NCI-H82 treated with DMSO at 0.1 percent for 48 hours (cell line): Measurements from ENCODE around the gene FOXJ1.

Experiments
- DNase-seq: peaks from one replicate; lab custom pipeline; 2025; ENCODE audit not compliant: unreplicated experiment; lab: John Stamatoyannopoulos, UW

The FOXJ1 gene

DNA sequence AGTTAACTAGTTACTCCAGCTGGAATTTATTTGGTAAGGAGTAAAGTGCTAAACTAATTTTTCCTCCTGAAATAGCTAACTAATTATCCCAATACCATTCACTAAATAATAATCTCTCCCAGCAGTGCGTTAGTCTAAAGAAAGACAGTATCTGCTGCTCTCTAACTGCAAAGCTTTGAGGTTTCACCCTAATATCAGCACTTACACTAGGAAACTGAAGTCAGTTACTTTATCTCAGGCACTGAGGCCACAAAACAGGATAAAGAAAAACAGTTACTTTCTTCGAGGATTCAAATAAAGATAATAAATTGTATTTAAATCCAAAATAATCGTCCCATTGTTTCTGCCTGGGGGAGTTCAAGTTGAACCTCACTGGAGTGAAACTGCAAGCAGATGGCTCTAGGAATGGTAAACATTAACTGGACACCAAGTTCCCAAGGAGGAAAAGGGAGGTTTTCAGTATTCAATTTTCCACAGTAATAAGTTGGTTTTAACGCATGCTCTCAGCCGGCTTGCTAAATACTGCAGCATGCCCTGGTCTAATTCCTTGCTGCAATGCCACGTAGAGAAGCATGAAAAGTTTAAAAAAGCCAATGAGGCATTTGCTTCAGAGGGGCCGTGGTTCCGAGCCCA is 20.0 kb upstream of the FOXJ1 start:
- no peak for DNase-seq

DNA sequence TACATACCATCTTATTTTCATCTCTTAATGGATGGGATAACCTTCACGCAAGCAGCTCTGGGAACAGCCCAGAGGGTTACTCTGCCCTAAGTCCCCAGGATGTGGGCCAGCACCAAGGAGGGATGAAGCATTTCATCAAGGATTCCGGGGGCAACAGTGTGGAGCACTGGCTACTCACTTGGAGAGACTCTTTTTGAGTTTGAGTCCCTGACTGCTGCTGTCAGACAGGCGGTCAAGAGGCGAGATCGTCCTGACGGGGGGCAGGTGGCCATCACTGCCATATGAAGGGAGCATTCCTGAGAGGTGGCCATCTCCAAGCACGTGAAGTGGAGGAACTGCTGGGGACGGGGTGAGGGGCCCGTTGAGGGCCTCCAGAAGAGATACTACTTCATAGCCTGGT is 18.1 kb upstream of the FOXJ1 start:
- no peak for DNase-seq

DNA sequence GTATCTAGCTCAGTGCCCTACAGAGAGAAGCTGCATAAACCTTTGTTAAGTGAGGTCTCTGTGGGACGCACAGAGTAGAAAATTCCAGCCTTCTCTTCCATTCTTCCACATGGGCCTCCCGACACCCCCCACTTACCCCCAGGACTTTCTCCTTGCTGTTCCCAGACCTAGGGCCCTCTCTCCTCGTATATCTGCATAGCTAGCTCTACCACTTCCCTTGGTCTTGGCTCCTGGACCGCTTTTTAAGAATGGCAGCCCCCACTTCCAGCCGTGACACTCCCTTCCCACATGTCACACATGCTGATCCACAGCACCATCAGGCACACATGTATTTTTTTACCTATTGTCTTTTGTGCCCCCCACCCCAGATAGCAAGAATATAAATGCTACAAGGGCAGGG is 16.7 kb upstream of the FOXJ1 start:
- no peak for DNase-seq

DNA sequence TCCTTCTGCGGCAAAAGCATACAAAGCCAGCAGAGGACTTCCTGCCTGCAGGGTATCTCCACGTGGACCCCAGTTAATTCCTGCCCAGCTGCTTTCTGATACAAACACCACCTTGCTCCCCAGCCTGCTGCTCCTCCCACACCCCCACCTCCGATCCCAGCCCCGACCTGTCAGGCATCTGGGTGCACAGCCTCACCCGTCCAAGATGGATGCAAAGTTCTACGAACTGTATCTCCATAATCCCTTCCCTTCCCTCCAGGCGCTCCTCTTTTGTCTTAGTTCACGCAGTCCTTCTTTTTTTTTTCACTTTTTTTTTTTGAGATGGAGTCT is 15.6 kb upstream of the FOXJ1 start:
- DNase-seq, result no peak

DNA sequence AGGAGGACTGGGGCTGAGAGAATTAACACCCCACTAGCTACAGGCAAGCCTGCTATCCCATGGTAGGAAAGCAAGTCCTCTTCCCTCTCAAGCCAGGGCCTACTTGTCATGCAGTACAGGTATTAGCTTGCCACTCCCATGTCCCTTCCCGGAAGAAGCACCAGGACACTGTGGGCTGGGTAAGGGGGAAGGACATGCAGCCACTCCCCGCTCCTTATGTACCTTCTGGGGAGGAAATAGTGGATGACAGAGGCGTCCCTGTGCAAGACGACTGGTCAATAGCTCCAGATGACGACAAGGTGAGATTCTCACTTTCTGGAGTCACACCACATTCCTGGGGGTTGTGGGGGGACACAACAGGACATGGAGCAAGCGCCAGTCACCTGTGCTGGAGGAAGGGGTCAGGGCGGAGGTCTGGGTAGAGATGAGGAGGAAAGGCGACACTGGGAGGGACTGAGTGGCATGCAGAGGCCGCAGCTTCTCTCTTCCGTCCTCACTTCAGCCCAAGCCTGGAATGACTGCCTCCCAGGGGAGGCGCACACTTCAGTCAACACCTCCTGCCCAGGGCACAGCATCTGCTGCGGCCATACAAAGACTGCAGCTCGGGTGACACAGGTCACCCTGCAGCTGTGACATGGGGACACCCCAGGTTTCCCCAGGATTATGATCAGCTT is 15.1 kb upstream of the FOXJ1 start:
- no peak for DNase-seq

DNA sequence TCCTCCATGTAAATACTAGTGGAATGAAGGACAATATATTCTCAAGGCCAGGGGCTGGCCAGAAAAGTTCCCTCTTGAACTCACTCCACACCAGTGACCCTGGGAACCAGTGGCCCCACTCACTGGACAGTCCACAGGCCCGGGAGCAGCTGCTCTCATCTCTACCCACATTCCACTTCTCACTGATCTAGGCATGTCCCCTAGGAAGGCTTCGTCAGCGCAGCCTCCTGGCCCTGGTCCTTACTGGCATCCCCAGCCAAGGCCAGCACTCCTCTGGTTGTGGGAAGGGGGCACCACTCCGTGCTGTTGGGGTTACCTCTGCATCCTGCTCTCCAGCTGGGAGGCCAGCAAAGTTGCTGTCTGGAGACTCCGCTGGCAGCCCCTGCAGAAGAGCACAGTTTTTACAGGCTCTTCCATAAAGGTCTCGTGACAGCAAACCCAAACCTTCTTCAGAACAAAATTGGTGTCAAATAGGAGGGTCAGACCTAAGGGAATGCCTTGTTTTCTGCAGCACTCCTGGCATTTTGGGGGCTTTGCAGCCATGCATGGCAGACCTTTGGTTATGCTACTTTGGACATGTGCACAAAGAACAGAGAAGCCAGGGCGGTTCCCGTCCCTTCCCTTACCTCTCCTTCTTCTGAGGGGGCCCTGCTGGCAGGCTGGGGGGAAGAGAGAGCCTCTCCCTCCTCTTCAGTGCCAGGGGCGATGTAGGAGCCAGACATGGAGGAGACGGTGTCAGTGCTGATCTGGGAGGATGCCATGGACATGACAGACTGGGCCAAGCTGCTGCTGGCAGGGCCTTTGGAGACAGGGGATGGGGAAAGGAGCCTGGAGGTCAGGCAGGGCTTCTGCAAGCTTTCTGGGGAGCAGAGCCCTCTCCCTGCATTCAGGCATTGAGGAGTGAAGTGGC is 14.1 kb upstream of the FOXJ1 start:
- DNase-seq, result no peak

DNA sequence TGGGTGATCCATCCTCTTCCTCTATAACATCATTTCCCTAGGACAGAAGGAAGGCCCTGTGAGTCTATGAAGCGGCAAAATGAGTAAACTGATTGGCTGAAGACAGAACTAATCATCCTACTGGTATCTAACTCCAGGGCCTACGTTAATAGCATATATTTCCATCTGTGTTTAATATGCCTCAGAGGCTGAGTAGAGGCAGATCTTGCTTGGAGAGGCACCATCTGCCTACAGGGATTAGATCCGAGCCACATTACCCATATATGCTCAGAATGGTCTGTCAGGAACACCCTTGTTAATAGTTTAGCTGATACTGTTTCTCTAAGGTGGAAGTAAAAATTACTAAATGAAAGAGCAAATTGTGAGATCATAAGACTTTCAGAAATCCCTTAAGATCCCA is 13.2 kb upstream of the FOXJ1 start:
- DNase-seq, result peak; percentile 41

DNA sequence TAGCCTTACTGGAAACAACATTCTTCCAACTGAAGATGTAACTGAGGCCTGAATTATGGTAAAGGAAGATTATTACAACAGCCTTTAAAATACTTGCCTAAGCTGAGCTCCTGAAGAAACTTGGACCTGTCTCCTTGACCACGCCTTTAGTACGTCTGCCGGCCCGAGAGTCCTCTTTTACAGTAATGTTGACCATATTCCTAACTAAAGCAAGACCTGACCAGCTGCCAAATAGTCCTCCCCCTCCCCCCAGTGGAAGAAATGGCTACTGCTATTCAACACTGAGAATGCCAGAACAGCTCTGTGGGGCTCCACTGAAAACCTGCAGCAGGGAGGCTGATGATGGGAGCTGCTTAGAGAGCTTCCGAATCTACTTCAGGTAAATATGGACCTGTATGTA is 12.6 kb upstream of the FOXJ1 start:
- DNase-seq, result no peak

DNA sequence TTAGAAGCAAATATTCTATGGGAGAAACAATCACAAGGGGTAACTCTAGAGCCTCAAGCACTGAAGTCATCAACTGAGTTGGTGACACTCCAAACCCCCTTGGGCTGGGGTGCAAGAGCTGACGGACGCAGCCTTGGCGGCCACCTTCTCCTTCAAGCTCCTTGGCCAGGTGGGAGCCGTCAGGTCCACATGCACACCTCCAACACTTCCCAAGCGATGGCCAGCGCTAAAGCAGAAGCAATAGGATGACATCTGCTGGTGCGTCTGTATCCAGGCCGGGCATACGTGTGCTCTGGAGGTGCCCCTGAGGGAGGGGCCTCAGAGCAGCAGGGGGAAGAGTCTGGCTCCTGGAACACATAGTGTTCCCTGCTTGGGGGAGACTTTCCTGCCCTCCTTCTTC is 12.2 kb upstream of the FOXJ1 start:
- no peak for DNase-seq

DNA sequence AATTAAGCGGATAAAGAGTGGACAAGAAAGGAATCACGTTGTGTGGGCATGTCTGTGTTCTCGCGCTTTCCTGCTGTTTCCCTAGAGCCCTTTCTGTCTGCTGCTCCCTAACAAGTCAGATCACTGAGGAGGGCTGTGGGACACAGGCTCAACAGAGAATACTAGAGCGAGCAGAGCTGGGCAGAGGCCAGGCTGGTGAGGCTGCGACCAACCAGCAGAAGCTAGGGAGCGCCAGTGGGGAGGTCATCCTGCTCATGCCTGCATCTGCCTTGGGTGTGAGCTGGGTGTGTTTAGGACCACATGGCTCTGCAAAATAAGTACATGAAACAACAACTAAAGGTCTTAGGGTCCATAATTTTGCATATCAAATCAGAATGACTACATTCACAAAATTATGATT is 11.5 kb upstream of the FOXJ1 start:
- DNase-seq, result no peak

DNA sequence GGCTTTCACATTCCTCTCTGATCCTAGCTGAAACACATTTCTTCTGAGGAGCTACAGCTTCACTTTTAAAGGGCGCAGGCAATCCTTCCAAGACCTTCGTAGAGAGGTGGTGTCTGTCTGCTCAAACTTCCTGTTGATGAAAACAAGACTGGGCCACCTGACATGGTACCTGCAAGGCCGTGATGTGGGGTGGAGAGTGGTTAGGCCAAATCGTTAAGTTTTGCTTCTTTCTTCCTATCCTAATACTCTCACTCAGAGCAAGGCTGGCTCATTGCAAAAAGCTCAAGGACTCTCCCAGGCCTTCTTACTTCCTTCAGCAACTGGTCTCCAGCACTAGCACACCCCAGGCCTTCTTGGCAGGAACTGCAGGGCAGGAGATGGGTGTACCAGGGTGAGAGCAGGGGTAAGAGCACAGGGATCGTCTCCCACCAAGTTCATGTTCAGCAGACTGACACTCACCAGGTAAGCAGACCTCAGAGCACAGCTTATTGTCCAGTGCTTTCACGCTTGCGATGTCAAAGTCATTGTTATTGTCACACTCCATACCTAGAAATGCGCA is 10.9 kb upstream of the FOXJ1 start:
- DNase-seq, result no peak

DNA sequence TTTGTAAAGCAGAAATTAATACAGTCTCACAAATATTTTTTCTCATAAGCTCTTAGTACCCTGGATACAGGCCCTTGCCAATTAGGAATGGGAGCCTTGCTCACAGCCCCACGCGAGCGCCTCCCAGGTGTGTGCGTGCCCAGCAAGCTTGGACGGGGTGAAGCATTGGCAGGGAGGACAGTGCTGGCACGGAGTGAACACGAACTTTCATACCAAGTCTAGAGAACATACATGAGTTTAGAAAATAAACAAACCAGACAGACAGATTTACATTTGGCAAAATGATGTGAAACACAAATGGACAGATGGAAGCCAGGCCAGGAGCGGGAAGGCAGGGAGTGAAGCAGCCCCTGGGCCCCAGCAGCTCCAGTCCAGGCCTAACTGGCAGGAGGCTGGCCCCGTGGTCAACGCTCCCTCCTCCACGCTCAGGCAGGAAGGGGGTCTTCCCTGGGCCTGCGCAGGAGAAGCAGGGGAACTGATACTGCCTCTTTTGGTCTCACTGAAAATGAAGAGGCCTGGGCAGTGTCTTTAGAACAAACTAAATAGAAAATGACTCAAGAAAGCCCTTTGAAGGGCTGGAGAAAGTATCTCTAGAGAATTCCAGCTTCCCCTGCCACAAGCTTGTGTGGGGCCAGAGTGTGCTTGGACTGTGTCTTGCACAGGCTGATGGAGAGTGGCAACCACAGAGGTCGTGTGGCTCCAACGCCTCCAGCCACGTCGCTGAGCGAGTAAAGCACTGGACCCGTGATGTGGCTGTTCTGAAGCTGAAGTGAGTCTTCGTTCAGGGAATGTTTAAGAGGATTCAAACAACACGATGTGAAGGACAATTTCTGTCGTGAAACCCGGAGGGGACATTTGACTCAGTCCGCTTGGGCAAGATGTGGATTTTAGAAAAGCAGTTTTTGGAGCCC is 9.9 kb upstream of the FOXJ1 start:
- DNase-seq, result no peak

DNA sequence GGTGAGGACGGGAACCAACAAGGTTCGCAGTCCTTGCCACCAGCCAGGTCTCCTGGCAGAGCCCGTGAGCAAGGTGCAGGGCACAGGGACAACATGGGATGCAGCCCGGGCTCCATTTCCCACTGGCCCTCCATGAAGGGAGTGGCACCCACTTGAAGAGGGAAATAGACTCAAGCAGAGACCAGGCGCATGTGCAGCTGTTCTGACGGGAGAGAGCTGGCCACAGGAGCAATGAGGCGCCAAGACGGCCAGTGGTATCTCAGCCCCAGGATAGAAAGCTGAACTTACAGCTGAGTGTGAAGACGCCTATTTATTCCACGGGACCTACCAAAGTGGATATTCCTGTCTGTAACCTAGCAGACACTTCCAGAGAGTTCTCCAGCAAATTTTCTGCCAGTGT is 8.2 kb upstream of the FOXJ1 start:
- no peak for DNase-seq

DNA sequence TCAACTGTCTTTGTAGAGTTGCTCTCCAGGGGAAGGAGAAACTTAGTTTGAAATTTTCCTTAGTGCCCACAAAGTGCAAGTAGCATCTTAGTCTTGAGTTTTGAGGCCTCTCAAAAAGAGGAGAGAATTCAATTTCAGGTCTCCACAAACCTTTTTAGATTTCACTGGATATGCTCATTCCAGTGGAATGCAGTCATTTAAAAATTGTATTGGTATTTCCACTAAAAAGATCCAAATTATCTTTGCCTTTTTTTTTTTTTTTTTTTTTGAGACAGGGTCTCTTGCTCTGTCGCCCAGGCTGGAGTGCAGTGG is 6.9 kb upstream of the FOXJ1 start:
- no peak for DNase-seq

DNA sequence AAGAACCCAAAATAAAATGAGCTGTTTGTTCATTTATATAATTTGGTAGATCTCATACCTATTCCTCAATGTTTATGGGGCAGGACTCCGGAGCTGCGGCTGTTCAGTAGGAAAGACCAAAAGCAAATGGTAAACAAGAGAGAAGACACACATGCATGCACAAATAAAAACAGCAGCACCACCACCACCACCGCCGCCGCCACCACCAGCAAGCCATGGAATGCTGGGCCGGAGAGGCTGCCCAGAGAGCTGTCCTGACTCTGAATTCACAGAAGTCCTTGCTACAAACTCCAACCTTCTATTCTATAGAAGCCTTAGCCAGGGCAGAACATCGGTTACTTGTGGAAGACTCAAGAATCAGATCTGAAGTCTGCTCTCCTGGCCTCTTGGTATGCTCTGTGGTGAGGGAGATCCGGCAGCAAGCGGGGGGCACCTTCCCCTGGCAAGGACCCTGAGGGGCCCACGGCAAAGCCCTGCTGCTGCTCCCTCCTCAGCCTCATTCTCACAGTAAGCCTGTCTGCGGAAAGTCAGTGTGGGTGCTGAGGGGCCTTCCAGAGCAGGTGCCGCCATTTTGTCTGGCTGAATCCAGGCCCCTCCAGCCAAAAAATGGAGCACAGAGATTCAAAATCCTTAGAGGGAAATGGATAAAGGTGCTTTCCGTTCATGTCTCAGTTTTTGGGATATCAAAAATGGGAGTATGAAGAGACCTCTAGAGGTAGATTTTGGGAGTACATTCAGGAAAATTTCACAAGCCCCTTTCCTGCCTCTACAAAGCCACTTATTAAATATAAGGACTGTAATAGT is 6.4 kb upstream of the FOXJ1 start:
- DNase-seq, result peak; percentile 13

DNA sequence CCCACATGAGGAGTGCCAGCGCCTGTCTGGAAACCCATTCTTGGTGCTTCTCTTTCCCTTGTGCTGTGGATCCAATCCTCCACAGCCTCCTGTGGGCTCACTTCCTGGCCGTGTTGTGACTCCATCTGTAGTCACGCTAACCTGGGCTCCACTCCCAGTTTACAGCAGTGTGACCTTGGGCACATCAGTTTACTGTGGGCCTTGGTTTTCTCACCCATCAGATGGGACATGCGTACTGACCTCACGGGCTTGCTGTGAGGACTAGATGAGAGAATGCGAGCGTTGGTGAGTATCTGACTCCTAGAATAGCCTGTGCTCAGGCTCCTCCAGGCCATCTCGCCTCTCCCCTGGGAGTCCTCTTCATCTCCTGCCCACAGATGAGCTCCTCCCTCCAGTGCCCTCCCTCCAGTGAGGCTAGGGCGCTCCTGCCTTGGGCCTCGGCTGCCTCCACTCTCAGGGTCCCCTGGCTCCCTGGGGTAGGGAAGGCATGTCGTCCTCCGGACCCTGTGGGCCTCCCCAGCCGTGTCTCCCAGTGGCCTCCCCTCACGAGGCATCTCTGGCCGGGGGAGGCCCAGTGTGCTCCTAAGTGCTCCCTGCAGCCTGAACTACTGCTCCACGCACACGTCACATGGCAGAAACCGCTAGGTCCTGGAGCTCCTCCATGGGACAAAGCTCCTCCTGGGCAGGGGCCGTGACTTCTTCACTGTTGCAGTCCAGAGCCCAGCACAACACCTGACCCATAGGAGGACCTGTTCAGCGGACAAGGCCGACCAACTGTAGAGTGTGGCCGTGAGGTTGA is 5.2 kb upstream of the FOXJ1 start:
- DNase-seq, result no peak

DNA sequence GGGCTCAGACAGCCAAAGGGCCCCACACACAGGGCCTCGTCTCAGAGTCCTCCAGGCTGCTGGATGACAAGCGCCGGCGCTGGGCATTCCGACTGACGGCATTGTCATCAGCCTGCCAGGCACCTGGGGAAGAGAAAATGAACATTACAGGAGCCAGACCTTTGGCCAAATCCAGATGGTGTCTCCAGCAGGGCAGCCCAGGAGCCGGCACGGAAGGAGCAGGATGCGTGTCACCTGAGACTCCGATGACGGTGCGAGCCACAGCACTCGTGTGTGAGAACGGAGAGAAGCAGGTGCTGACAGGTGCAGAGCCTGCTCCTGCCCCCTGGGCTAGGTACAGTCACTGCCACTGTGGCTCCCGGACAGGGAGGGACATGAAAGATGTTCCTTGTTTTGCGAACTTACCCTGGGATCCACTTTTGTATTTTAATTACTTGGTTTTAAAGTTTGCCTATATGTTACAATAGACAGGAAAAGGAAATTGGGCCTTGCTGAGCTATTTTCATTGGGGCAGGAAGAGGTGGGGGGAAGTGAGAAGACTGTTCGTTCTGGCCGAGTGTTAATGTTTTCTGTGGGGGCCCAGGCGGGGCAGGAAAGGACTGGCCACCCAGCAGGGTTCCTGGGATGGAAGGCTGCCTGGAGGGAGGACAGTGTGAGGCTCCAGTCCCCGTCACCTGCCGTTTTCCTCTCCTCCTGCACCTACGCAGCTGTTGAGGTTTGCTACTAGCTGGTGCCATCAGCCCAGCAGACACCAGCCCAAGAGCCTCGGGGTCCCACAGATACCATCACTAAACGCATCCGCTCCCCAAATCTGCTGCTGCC is 4.4 kb upstream of the FOXJ1 start:
- no peak for DNase-seq

DNA sequence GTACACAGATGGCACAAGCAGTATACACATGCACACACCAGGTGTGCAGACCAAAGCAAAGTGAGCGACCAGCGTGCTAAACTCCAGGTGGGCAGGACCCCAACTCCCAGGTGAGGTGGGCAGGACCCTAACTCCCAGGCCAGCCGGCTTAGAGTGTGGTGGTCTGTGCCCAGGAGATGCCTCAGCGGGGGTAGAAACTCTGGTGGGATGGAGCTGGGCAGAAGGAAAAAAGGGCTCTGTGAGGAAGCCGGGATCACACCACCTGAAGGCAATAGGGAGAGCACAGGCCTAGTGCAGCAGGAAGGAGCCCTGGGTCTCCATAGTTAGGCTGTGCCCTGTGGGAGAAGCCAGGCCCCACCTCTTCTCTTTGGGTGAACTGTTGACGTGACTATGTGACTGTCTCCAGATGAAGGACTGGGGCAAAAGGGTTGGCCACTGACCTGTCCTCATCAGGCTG is 1.6 kb upstream of the FOXJ1 start:
- no peak for DNase-seq
